Hindlimb muscle (tissue), 1 donor: ENCODE measurements around the gene NKX6-2. TPM values are rescaled to one million over a fixed set of nuclear protein-coding genes. Genes with fewer than 3 reads are reported as not detected.
"Not testable (repeated sequence)": the region's sequence is repeated elsewhere in the genome, so short reads cannot be mapped to it uniquely, and the experiment has no call there.

Source experiments
- DNase-seq: peaks from one replicate; pipeline ENCODE4 v3.0.0-alpha.2; 2013
- polyA plus RNA-seq: library from polyadenylated mRNA; unstranded; fragments of 120-200 nt; gene quantifications from one replicate; pipeline ENCODE4 v1.2.1, GENCODE V29; 2013; ENCODE audit not compliant: insufficient read length

The NKX6-2 gene
- polyA plus RNA-seq, 1 donor: 3.5 TPM

GRCh38 chr10:132793871-132794849, 8.2 kb upstream of the NKX6-2 start:
- no peak for DNase-seq

GRCh38 chr10:132793213-132793612, 7.3 kb upstream of the NKX6-2 start:
- DNase-seq: no peak

GRCh38 chr10:132792796-132793195, 6.8 kb upstream of the NKX6-2 start:
- no peak for DNase-seq

DNA sequence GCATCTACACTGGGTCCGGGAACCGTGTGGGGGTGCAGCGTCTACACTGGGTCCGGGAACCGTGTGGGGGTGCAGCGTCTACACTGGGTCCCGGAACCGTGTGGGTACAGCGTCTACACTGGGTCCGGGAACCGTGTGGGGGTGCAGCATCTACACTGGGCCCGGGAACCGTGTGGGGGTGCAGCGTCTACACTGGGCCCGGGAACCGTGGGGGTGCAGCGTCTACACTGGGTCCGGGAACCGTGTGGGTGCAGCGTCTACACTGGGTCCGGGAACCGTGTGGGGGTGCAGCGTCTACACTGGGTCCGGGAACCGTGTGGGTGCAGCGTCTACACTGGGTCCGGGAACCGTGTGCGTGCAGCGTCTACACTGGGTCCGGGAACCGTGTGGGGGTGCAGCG, 6.2 kb upstream of the NKX6-2 start:
- DNase-seq: not testable (repeated sequence)

DNA sequence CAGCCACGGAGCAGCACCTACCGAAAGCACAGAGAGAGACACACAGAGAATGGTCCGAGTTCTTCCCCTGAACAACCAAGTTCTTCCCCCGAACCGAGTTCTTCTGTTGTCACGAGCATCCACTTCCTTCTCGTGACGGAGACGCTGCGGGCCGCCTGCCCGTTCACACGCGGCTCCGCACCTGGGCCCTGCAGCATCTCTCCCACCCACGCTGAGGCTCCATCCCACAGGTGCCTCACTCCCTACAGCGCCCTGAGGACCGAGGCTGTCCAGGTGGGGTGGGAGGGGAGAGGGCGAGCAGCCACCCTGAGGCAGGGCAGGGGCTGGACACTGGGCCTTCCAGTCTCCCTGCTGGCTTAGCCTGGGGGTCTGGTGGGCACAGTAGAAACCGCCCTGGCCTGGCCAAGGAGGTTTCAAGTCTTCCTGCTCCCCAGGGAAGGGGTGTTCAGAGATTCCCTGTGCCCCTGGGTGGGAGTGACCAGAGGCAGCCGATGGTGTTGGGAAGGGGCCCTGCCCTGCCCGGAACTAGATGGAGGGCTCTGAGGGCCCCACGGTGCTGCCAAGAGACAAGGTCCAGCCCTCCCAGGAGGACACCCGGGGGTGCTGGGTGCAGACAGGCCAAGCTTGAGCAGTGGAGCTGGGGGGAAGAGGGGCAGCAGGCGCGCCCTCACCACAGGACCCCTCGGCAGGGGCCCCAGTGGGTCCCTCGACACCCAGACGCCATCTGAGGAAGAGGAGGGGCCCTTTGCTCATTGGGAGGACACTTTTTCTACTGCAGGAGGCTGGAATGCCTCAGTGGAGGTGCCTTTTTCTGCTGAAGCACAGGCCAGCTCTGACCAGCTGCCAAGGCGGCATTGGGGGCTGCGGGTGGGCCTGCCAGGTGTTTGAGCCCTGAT, 5.2 kb upstream of the NKX6-2 start:
- no peak for DNase-seq

- no peak for DNase-seq
Observed at GRCh38 chr10:132790470-132790869, 4.5 kb upstream of the NKX6-2 start.

DNA sequence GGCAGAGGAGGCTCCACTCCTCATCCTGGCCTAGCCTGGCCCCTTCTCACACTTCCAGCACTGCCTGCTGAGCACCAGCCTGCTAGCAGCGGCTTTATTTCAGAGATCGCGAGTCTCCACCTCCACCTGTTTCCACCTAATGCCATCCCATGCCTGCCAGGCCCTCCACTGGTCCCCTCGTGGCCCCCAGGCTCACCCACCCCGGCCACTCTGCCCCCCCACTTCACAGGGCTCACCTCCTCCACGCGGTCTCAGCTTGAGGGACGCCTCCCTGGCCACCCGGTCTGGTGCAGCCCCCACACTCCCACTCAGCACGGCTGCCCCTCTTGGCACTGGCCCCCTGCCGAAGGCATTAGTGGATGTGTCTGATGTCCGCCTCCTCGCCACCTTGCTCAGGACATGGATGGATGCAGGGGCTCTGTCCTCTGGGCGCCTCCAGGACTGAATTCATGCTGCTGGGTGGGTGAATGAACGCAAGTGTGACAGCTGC, 3.8 kb upstream of the NKX6-2 start:
- no peak for DNase-seq

GRCh38 chr10:132788831-132789219, 2.9 kb upstream of the NKX6-2 start:
- no peak for DNase-seq

GRCh38 chr10:132788180-132788830, 2.4 kb upstream of the NKX6-2 start:
- DNase-seq: no peak

GRCh38 chr10:132787495-132788179, 1.7 kb upstream of the NKX6-2 start:
- DNase-seq: no peak

GRCh38 chr10:132786884-132787494, 1.0 kb upstream of the NKX6-2 start:
- no peak for DNase-seq

DNA sequence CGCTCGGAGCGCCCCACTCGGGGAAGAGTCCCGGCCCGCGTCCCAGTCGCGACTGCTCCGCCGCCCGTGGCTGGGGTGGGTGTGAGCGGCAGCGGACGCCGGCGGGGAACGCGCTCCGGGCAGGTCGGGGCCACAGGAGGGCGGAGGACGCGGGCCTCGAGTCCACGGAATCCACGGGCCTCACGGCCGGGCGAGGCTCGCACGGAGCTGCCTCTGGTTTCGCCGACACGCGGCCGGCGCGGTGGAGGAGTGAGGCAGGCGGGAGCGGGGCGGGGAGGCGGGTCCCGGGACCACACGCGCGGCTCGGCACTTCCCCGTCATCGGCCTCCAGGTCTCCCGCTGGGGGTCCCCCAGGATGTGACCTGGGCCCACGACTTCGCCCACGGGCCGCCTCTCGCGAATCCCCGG, 533 bp upstream of the NKX6-2 start:
- no peak for DNase-seq

DNA sequence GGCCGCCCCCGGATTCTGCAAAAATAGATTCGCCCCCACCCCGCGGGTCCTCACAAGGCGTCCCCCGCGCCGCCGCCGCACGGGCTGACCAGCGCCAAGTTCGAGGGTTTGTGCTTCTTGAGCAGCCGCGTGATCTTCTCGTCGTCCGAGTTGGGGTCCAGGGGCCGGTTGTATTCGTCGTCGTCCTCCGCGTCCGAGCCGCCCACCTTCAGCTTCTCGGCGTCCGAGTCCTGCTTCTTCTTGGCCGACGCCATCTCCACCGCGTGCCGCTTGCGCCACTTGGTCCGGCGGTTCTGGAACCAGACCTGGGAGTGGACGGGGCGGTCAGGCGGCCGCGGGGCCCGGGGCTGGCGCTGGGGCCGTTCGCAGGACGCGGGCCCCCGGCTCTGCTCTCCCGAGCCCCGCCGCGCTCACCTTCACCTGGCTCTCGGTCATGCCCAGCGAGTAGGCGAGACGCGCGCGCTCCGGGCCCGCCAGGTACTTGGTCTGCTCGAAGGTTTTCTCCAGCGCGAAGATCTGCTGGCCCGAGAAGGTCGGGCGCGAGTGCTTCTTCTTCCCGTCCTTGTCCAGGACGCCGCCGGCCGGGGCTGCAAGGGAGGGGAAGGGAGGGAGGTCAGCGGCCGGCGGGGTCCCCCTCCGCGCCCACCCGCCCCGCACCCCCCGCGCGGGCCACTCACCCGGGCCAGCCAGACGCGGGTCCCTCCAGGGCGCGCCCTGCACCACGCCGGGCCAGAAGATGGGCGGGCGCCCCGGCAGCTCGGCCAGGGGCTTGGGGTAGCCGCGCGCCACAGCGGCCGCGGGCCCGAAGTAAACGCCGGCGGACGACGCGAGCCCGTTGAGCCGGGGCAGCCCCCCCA, 853 bp downstream of the NKX6-2 start:
- no peak for DNase-seq

GRCh38 chr10:132783940-132784865, 1.7 kb downstream of the NKX6-2 start:
- DNase-seq: no peak

- no peak for DNase-seq
Observed at GRCh38 chr10:132783165-132783939, 2.6 kb downstream of the NKX6-2 start.

DNA sequence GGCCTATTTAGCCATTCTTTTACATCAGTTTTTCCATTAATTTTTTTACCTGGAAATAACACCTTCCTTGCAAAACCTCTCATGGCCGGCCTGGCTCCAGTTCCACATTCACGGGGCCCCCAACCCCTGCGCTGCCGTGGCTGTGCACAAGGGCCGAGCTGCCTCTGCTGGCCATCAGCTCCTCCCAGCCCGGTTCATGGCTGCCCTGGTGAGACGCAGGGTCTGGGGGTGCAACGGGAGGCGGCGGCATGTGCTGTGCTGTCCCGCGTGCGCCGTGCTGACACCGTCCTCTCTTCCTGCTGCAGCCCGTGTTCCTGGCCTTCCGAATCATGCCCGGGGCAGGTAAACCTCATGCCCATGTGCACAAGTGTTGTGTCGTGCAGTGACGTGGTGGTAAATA, 4.4 kb downstream of the NKX6-2 start:
- DNase-seq: no peak

GRCh38 chr10:132780356-132780755, 5.6 kb downstream of the NKX6-2 start:
- no peak for DNase-seq

GRCh38 chr10:132779549-132780294, 6.2 kb downstream of the NKX6-2 start:
- no peak for DNase-seq
